Body of pancreas (tissue), 4 donors: Measurements from ENCODE around the gene DNAI1. TPM values are rescaled to one million over a fixed set of nuclear protein-coding genes. Genes with fewer than 3 reads are reported as not detected.
A peak's percentile ranks its signal among the peaks of the same experiment; 100 is the strongest.

Experiments used
- ATAC-seq: fragments of 150-250 bp; one replicate; pipeline ENCODE4 v1.9.1; 2016
- DNase-seq, 4 donors: peaks; one replicate each; pipeline ENCODE4 v3.0.0-alpha.2; 2019
- H3K27ac ChIP-seq, 4 donors: fragments of 200-600 bp; sonication (generic); 1 replicate in 3 of 4; 2 replicates in 1 of 4; pipeline versions ENCODE4 v1.5.1 to v1.6.1; 2016 to 2019; ENCODE audit warnings: mild to moderate bottlenecking in 1 of 4, mixed read lengths in 1 of 4, moderate library complexity in 1 of 4
- H3K27me3 ChIP-seq, 2 donors: fragments of 200-600 bp; sonication (generic); one replicate each; pipeline ENCODE4 v1.6.0; 2016; ENCODE audit warnings: mild to moderate bottlenecking in 1 of 2
- H3K36me3 ChIP-seq, 2 donors: fragments of 200-600 bp; sonication (generic); replicated peaks in 1 of 2; 2 replicates each; pipeline ENCODE4 v1.5.1; 2016; ENCODE audit warnings: low read depth in 2 of 2; ENCODE audit not compliant: insufficient read depth in 1 of 2
- H3K4me1 ChIP-seq: fragments of 200-600 bp; sonication (generic); one replicate; pipeline ENCODE4 v1.6.0; 2016
- H3K4me3 ChIP-seq, 2 donors: fragments of 200-600 bp; sonication (generic); 1 replicate in 1 of 2; 2 replicates in 1 of 2; pipeline ENCODE4 v1.5.1; 2016 to 2019
- H3K9me3 ChIP-seq, 3 donors: fragments of 200-600 bp; sonication (generic); 1 replicate in 2 of 3; 2 replicates in 1 of 3; pipeline ENCODE4 v1.5.1; 2016
- CTCF ChIP-seq, 7 experiments: fragments of 450-650 bp in 4 of 7; fragments of 200-600 bp in 3 of 7; sonication (generic) in 3 of 7; IDR thresholded peaks; one replicate each; pipeline ENCODE4 v1.5.1; 2016 to 2019; ENCODE audit warnings: antibody characterized with exemption in 7 of 7
- POLR2A ChIP-seq, 3 donors: fragments of 450-650 bp; IDR thresholded peaks; one replicate each; pipeline ENCODE4 v1.6.1; 2016; ENCODE audit warnings: antibody characterized with exemption in 3 of 3, mild to moderate bottlenecking in 2 of 3
- WGBS, 2 donors: methylation state at CpG; one replicate each; pipeline ENCODE4 v1.1.5; 2017; 5-methylcytosine and 5-hydroxymethylcytosine counted together
- intact Hi-C: fragments of 100-400 bp; cut with DNase I; formaldehyde crosslinking; loops from one replicate; pipeline ENCODE4 v1.15.1; 2023
- total RNA-seq, 2 donors: library from RNA; depleted of rRNA; stranded (reverse); fragments of >200 nt; gene quantifications; one replicate each; pipeline ENCODE4 v1.1.0, GENCODE V29; 2016

DNAI1 gene
- total RNA-seq, 2 donors from 2014 or later = 0.99 to 2.1 TPM

- TF ChIP-seq POLR2A (IDR thresholded peaks at IDR 0.05) = no peak
- no peak for TF ChIP-seq CTCF (IDR thresholded peaks at IDR 0.05)
- H3K36me3 ChIP-seq = no peaks in the 10 kb centered on the region
- no peak overlapping the region for H3K4me3 ChIP-seq
- no peak for ATAC-seq
- no peak overlapping the region for H3K27ac ChIP-seq
- no peaks in the 10 kb centered on the region for H3K9me3 ChIP-seq
- no peak for DNase-seq
- H3K27me3 ChIP-seq = no peaks in the 10 kb centered on the region
- no peaks in the 10 kb centered on the region for H3K4me1 ChIP-seq
- WGBS, 2 donors = 46% methylated on average over 2 of the region's 2 CpGs; no CpG with 5 or more reads in 1 of the 2 donors
- intact Hi-C loops = no loop called here
These were observed 33.0 kb downstream of the DNAI1 start for GRCh38 chr9:34491596-34491995.

DNA sequence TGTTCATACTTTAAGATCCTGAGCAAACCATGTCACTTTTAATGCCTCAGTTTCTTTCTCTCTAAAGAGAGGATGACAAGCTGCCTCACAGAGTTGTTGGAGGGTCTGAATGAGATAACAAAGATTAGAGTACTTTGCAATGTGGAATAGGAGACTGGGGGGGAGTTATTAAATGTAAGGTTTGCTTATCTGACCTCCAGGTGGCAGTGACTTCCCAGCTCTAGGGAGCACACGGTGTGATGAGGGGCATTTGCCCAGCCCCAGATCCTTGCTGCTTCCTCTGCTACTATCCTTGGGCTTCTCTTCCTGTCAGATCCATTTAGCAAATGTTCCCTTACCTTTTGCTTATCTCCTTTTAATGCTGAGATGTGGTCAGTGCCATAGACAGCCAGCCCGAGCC lies 33.4 kb downstream of the DNAI1 start:
- H3K4me1 ChIP-seq = no peaks in the 10 kb centered on the region
- no peak for TF ChIP-seq POLR2A (IDR thresholded peaks at IDR 0.05)
- TF ChIP-seq CTCF (IDR thresholded peaks at IDR 0.05) = peak in 1 of 7 experiments; percentile 5
- no peaks in the 10 kb centered on the region for H3K36me3 ChIP-seq
- intact Hi-C loops = no loop called here
- no peak overlapping the region for H3K27ac ChIP-seq
- H3K4me3 ChIP-seq = no peak overlapping the region
- DNase-seq (no peak), ATAC-seq (no peak)
- WGBS, 2 donors = 32 to 42% methylated on average over 2 of the region's 2 CpGs
- H3K9me3 ChIP-seq = no peaks in the 10 kb centered on the region
- H3K27me3 ChIP-seq = no peaks in the 10 kb centered on the region

DNA sequence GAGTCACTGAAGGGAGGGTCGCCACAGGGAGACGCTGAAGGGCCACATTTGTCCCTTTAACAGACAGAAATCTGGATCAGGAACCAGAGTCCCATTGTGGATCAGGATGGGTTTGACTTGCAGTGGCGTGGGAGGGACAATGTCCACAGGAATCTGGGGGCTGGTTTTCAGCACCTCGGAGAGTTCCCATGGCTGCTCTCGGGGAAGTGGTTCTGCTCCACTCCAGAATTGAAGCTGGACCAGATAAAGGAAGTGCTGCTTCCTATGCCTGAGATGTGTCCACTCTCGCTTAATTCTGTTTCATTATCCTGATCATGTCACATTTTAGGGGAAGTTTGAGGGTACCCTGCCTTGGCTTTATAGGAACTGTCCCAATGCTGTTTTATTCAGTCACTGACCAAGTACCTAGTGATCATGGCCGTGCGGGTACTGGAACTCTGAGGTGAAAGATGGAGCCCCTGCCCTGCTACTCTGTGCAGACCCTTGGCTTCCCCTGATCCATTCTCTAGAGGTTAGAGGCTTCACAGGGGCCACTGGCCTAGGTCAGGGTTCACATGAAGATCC lies 35.4 kb downstream of the DNAI1 start:
- peak; percentile 28 to 48 (median 32) for DNase-seq

DNA sequence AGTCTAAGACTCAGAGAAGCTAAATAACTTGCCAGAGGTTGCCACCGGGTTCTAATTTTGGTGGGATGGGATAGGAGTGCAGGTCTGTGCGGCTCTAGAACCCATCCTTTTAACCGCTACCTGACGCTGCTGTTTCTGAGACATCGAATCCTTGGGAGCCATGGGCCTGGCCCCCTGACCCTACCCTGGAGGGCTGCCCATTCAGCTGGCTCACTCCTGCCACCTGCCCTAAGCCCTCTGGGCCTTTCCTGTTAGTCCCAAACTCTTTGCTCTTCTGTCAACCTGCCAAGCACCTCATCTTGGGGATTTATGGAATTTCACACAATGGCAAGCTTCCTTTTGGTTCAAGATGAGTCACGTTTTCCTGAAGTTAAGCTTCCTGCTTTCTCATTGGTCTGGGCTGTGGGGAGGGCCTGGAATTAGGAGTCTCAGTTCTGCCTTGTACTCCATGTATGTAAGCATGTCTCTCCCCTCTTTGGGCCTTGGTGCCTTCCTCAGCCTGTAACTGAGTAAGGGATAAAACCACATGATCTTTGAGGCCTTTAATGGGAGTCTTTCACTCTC lies 37.6 kb downstream of the DNAI1 start:
- Histone ChIP-seq H3K27me3 (no peaks in the 10 kb centered on the region), H3K36me3 (no peaks in the 10 kb centered on the region), H3K9me3 (no peaks in the 10 kb centered on the region), H3K27ac (no peak overlapping the region), H3K4me3 (no peak overlapping the region), H3K4me1 (peaks cover under 1% of the 10 kb centered on the region)
- TF ChIP-seq CTCF (IDR thresholded peaks at IDR 0.05) (no peak), POLR2A (IDR thresholded peaks at IDR 0.05) (no peak)
- 75 to 81% methylated on average over 6 of the region's 6 CpGs for WGBS, 2 donors
- ATAC-seq (no peak), DNase-seq (no peak)
- intact Hi-C loops = loop anchor here (5.0 kb wide), 1 partner anchor 59 kb away; no protein-coding TSS in a partner anchor

More for the DNA sequence above, 35.4 kb downstream of the DNAI1 start:
- WGBS, 2 donors = 48 to 56% methylated on average over 8 of the region's 8 CpGs
- intact Hi-C loops = no loop called here
- no peak for TF ChIP-seq CTCF (IDR thresholded peaks at IDR 0.05)
- no peak for TF ChIP-seq POLR2A (IDR thresholded peaks at IDR 0.05)
- no peaks in the 10 kb centered on the region for H3K9me3 ChIP-seq
- no peaks in the 10 kb centered on the region for H3K4me1 ChIP-seq
- no peak overlapping the region for H3K27ac ChIP-seq
- no peak overlapping the region for H3K4me3 ChIP-seq
- no peaks in the 10 kb centered on the region for H3K36me3 ChIP-seq
- no peaks in the 10 kb centered on the region for H3K27me3 ChIP-seq
- no peak for ATAC-seq

DNA sequence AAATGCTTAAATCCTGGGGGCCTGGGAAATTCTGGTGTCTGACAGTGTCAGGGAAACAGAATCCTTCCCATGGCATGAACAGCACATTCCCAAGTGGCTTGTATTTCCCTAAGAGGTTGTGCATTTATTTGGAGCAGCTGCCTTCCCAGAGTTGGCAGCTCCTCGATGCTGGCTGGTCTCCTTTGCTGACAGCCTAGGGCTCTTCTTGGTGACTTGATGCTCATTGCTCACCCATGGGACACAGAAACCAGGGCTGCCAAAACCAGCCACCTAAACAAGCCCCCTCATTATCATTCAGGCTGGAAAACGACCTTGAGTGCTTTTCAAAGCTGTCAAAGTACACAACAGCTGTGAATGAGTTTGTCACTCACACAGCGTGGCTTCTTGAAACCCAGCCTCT lies 39.9 kb downstream of the DNAI1 start:
- Histone ChIP-seq H3K4me3 (no peak overlapping the region), H3K27ac (no peak overlapping the region), H3K4me1 (peaks cover 22% of the 10 kb centered on the region), H3K36me3 (no peaks in the 10 kb centered on the region), H3K9me3 (no peaks in the 10 kb centered on the region), H3K27me3 (no peaks in the 10 kb centered on the region)
- ATAC-seq (no peak), DNase-seq (no peak)
- intact Hi-C loops = loop anchor here (5.0 kb wide), 1 partner anchor 61 kb away; no protein-coding TSS in a partner anchor
- 41 to 46% methylated on average over 3 of the region's 3 CpGs for WGBS, 2 donors
- no peak for TF ChIP-seq POLR2A (IDR thresholded peaks at IDR 0.05)
- TF ChIP-seq CTCF (IDR thresholded peaks at IDR 0.05) = no peak
